Neutrophil (primary cell): ENCODE results near the gene DHX38.

Source experiments
- H3K27ac ChIP-seq: fragments of 200-600 bp; sonication (generic); 2 replicates; pipeline ENCODE4 v1.5.1; 2016; ENCODE audit warnings: mild to moderate bottlenecking, moderate library complexity
- H3K27me3 ChIP-seq: fragments of 200-600 bp; sonication (generic); 2 replicates; pipeline ENCODE4 v1.6.0; 2016; ENCODE audit warnings: mild to moderate bottlenecking
- H3K36me3 ChIP-seq: fragments of 200-600 bp; sonication (generic); 2 replicates; pipeline ENCODE4 v1.5.1; 2017
- H3K4me1 ChIP-seq, 2 experiments: fragments of 200-600 bp in 1 of 2; sonication (generic) in 1 of 2; 1 replicate in 1 of 2; 2 replicates in 1 of 2; pipeline versions ENCODE4 v1.5.1 to v1.6.1; 2013 to 2016; ENCODE audit warnings: low read depth in 1 of 2, low read length in 1 of 2, mild to moderate bottlenecking in 1 of 2, moderate library complexity in 1 of 2; ENCODE audit not compliant: control insufficient read depth in 1 of 2, insufficient read depth in 1 of 2
- H3K4me3 ChIP-seq, 2 experiments: fragments of 200-600 bp in 1 of 2; sonication (generic) in 1 of 2; 1 replicate in 1 of 2; 2 replicates in 1 of 2; pipeline ENCODE4 v1.5.1; 2013 to 2016; ENCODE audit warnings: low read depth in 1 of 2, low read length in 1 of 2, mild to moderate bottlenecking in 1 of 2, moderate library complexity in 1 of 2
- H3K9me3 ChIP-seq: fragments of 200-600 bp; sonication (generic); 2 replicates; pipeline ENCODE4 v1.5.1; 2016
- TF ChIP-seq, protein P1 (sequence below): fragments of 200-600 bp; sonication (generic); IDR thresholded peaks from 2 replicates; pipeline ENCODE4 v1.5.1; 2016; ENCODE audit warnings: antibody characterized with exemption

The DHX38 gene

GRCh38 chr16:72109300-72109699 lies 15.7 kb downstream of the DHX38 start:
- no peaks in the 10 kb centered on the region for H3K27me3 ChIP-seq
- H3K4me1 ChIP-seq = no peaks in the 10 kb centered on the region
- no peaks in the 10 kb centered on the region for H3K9me3 ChIP-seq
- TF ChIP-seq, protein P1, sequence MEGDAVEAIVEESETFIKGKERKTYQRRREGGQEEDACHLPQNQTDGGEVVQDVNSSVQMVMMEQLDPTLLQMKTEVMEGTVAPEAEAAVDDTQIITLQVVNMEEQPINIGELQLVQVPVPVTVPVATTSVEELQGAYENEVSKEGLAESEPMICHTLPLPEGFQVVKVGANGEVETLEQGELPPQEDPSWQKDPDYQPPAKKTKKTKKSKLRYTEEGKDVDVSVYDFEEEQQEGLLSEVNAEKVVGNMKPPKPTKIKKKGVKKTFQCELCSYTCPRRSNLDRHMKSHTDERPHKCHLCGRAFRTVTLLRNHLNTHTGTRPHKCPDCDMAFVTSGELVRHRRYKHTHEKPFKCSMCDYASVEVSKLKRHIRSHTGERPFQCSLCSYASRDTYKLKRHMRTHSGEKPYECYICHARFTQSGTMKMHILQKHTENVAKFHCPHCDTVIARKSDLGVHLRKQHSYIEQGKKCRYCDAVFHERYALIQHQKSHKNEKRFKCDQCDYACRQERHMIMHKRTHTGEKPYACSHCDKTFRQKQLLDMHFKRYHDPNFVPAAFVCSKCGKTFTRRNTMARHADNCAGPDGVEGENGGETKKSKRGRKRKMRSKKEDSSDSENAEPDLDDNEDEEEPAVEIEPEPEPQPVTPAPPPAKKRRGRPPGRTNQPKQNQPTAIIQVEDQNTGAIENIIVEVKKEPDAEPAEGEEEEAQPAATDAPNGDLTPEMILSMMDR = no peak
- H3K36me3 ChIP-seq = peaks cover 96% of the 10 kb centered on the region
- H3K27ac ChIP-seq = no peak overlapping the region
- H3K4me3 ChIP-seq = no peak overlapping the region

GRCh38 chr16:72109966-72110530 lies 16.4 kb downstream of the DHX38 start:
- no peaks in the 10 kb centered on the region for H3K9me3 ChIP-seq
- H3K4me1 ChIP-seq = no peaks in the 10 kb centered on the region
- no peaks in the 10 kb centered on the region for H3K27me3 ChIP-seq
- no peak overlapping the region for H3K27ac ChIP-seq
- H3K4me3 ChIP-seq = no peak overlapping the region
- peaks cover 88% of the 10 kb centered on the region for H3K36me3 ChIP-seq
- TF ChIP-seq, protein P1 = no peak

- Histone ChIP-seq H3K36me3 (peaks cover 79% of the 10 kb centered on the region), H3K9me3 (no peaks in the 10 kb centered on the region)
- TF ChIP-seq, protein P1 = no peak
These were observed 17.3 kb downstream of the DHX38 start for GRCh38 chr16:72110662-72111615.

GRCh38 chr16:72111657-72112451 lies 18.2 kb downstream of the DHX38 start:
- H3K4me3 ChIP-seq = no peak overlapping the region
- no peaks in the 10 kb centered on the region for H3K27me3 ChIP-seq
- peaks cover 70% of the 10 kb centered on the region for H3K36me3 ChIP-seq
- TF ChIP-seq, protein P1 = no peak
- no peak overlapping the region for H3K27ac ChIP-seq
- H3K9me3 ChIP-seq = no peaks in the 10 kb centered on the region
- no peaks in the 10 kb centered on the region for H3K4me1 ChIP-seq

More at GRCh38 chr16:72110662-72111615, 17.3 kb downstream of the DHX38 start:
- no peaks in the 10 kb centered on the region for H3K4me1 ChIP-seq
- H3K27me3 ChIP-seq = no peaks in the 10 kb centered on the region
- no peak overlapping the region for H3K27ac ChIP-seq
- no peak overlapping the region for H3K4me3 ChIP-seq

GRCh38 chr16:72112452-72112792 lies 18.8 kb downstream of the DHX38 start:
- Histone ChIP-seq H3K27me3 (no peaks in the 10 kb centered on the region), H3K36me3 (peaks cover 65% of the 10 kb centered on the region), H3K4me1 (no peaks in the 10 kb centered on the region), H3K27ac (no peak overlapping the region), H3K4me3 (no peak overlapping the region), H3K9me3 (no peaks in the 10 kb centered on the region)
- TF ChIP-seq, protein P1 = no peak
